Lower lobe of right lung (tissue), 2 donors: ENCODE data around the gene CETN1. TPM values are rescaled to one million over a fixed set of nuclear protein-coding genes. Genes with fewer than 3 reads are reported as not detected.
A peak's percentile ranks its signal among the peaks of the same experiment; 100 is the strongest.

Experiments used
- ATAC-seq, 2 donors: fragments of 200-7000 bp; cut with Tn5 transposase; one replicate each; pipeline ENCODE4 v1.9.1; 2020 to 2022; ENCODE audit warnings: mild to moderate bottlenecking in 2 of 2, moderate library complexity in 2 of 2
- DNase-seq: peaks from one replicate; pipeline ENCODE4 v3.0.0-alpha.2; 2020
- H3K27ac ChIP-seq: fragments of 200-600 bp; one replicate; pipeline ENCODE4 v1.8.0; 2022
- H3K27me3 ChIP-seq: fragments of 200-600 bp; one replicate; pipeline ENCODE4 v1.8.0; 2022; ENCODE audit warnings: low read depth
- H3K36me3 ChIP-seq: fragments of 200-600 bp; one replicate; pipeline ENCODE4 v1.8.0; 2022; ENCODE audit warnings: mild to moderate bottlenecking
- H3K4me1 ChIP-seq: fragments of 200-600 bp; one replicate; pipeline ENCODE4 v1.8.0; 2022
- H3K4me3 ChIP-seq: fragments of 200-600 bp; one replicate; pipeline ENCODE4 v1.8.0; 2022; ENCODE audit warnings: mild to moderate bottlenecking
- H3K9me3 ChIP-seq: fragments of 200-600 bp; one replicate; pipeline ENCODE4 v1.8.0; 2022
- CTCF ChIP-seq: fragments of 200-600 bp; IDR thresholded peaks from one replicate; pipeline ENCODE4 v1.8.0; 2022; ENCODE audit warnings: antibody characterized with exemption, mild to moderate bottlenecking
- intact Hi-C: fragments of 100-400 bp; cut with DNase I; formaldehyde crosslinking; loops from one replicate; pipeline ENCODE4 v1.11.0; 2022
- total RNA-seq: library from RNA; stranded (reverse); fragmentation: NEBNext Ultra II Directional; extraction: Animal tissue kit (Norgen Biotek cat#: 25700); gene quantifications from one replicate; pipeline ENCODE4 v1.2.1, GENCODE V29; 2021
- donor health status: DM: no; HTN: yes; CAD: no; lungs with severe emphysema.

CETN1 gene
- total RNA-seq, 1 donor from 2014 or later = not detected

- H3K9me3 ChIP-seq = no peaks in the 10 kb centered on the region
- H3K27me3 ChIP-seq = no peaks in the 10 kb centered on the region
- intact Hi-C loops = no loop called here
- no peak overlapping the region for H3K27ac ChIP-seq
- no peak for TF ChIP-seq CTCF
- H3K4me3 ChIP-seq = no peak overlapping the region
- no peaks in the 10 kb centered on the region for H3K4me1 ChIP-seq
- no peaks in the 10 kb centered on the region for H3K36me3 ChIP-seq
- ATAC-seq = peak in 1 of 2 donors; percentile 26
- DNase-seq = no peak
Observed at GRCh38 chr18:577643-578375, 2.4 kb upstream of the CETN1 start.

GRCh38 chr18:579238-579637 lies 942 bp upstream of the CETN1 start:
- H3K27me3 ChIP-seq = no peaks in the 10 kb centered on the region
- intact Hi-C loops = no loop called here
- ATAC-seq (no peak), DNase-seq (no peak)
- no peak for TF ChIP-seq CTCF
- H3K27ac ChIP-seq = no peak overlapping the region
- no peak overlapping the region for H3K4me3 ChIP-seq
- H3K4me1 ChIP-seq = no peaks in the 10 kb centered on the region
- no peaks in the 10 kb centered on the region for H3K36me3 ChIP-seq
- no peaks in the 10 kb centered on the region for H3K9me3 ChIP-seq

- ATAC-seq = no peak
- H3K27me3 ChIP-seq = no peaks in the 10 kb centered on the region
- no peak overlapping the region for H3K4me3 ChIP-seq
Observed at GRCh38 chr18:581096-581495, 916 bp downstream of the CETN1 start.

GRCh38 chr18:582465-582864 lies 2.3 kb downstream of the CETN1 start:
- Histone ChIP-seq H3K27me3 (no peaks in the 10 kb centered on the region), H3K36me3 (no peaks in the 10 kb centered on the region), H3K9me3 (no peaks in the 10 kb centered on the region), H3K4me1 (no peaks in the 10 kb centered on the region), H3K27ac (no peak overlapping the region), H3K4me3 (no peak overlapping the region)
- no peak for TF ChIP-seq CTCF
- ATAC-seq (peak in 1 of 2 donors; percentile 14), DNase-seq (no peak)
- intact Hi-C loops = no loop called here

More at GRCh38 chr18:581096-581495, 916 bp downstream of the CETN1 start:
- no peak overlapping the region for H3K27ac ChIP-seq
- H3K4me1 ChIP-seq = no peaks in the 10 kb centered on the region
- H3K36me3 ChIP-seq = no peaks in the 10 kb centered on the region
- no peak for DNase-seq
- no peak for TF ChIP-seq CTCF
- no peaks in the 10 kb centered on the region for H3K9me3 ChIP-seq
- intact Hi-C loops = no loop called here

- Histone ChIP-seq H3K27me3 (no peaks in the 10 kb centered on the region), H3K9me3 (peaks cover 4% of the 10 kb centered on the region), H3K4me3 (no peak overlapping the region), H3K36me3 (no peaks in the 10 kb centered on the region), H3K27ac (no peak overlapping the region), H3K4me1 (no peaks in the 10 kb centered on the region)
- intact Hi-C loops = no loop called here
- ATAC-seq (no peak), DNase-seq (no peak)
- TF ChIP-seq CTCF = no peak
Observed at GRCh38 chr18:595068-595467, 14.9 kb downstream of the CETN1 start.
